ENCODE data around the gene HTR3E.

The HTR3E gene, protein sequence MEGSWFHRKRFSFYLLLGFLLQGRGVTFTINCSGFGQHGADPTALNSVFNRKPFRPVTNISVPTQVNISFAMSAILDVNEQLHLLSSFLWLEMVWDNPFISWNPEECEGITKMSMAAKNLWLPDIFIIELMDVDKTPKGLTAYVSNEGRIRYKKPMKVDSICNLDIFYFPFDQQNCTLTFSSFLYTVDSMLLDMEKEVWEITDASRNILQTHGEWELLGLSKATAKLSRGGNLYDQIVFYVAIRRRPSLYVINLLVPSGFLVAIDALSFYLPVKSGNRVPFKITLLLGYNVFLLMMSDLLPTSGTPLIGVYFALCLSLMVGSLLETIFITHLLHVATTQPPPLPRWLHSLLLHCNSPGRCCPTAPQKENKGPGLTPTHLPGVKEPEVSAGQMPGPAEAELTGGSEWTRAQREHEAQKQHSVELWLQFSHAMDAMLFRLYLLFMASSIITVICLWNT

DNA sequence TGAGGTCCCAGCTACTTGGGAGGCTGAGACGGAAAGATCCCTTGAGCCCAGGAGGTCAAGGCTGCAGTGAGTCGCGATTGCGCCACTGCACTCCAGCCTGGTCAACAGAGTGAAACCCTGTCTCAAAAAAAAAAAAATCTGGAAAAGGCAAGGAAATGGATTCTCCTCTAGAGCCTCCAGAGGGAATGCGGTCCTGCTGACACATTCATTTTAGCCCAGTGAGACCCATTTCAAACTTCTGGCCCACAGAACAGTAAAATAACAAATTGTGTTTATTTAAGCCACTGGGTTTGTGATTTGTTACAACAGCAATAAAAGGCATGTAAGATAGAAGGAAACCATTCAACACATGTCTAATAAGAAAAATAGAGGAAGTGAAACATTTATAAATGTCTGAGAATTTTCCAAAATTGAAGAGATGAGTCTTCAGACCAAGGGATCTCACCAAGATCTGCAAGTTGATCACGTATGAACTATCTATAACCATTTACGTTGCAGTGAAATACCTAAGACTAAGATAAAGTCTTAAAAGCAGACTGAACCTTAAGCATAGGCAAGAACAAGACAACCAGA is at the start of gene HTR3E:
HTR3E (plus strand) TSS at position 254 of the 573 bp plus-strand sequence. CDS start 466 bp downstream, outside the sequence.
- no peak within 1 kb of the TSS for H3K4me3 ChIP-seq (ENCODE audit: low read length)
- TF ChIP-seq, protein P1, sequence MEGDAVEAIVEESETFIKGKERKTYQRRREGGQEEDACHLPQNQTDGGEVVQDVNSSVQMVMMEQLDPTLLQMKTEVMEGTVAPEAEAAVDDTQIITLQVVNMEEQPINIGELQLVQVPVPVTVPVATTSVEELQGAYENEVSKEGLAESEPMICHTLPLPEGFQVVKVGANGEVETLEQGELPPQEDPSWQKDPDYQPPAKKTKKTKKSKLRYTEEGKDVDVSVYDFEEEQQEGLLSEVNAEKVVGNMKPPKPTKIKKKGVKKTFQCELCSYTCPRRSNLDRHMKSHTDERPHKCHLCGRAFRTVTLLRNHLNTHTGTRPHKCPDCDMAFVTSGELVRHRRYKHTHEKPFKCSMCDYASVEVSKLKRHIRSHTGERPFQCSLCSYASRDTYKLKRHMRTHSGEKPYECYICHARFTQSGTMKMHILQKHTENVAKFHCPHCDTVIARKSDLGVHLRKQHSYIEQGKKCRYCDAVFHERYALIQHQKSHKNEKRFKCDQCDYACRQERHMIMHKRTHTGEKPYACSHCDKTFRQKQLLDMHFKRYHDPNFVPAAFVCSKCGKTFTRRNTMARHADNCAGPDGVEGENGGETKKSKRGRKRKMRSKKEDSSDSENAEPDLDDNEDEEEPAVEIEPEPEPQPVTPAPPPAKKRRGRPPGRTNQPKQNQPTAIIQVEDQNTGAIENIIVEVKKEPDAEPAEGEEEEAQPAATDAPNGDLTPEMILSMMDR (conservative IDR thresholded peaks at IDR 0.05; ENCODE audit: low read depth, low read length): no peak
- DNase-seq (ENCODE audit: low read depth): no peak

DNA sequence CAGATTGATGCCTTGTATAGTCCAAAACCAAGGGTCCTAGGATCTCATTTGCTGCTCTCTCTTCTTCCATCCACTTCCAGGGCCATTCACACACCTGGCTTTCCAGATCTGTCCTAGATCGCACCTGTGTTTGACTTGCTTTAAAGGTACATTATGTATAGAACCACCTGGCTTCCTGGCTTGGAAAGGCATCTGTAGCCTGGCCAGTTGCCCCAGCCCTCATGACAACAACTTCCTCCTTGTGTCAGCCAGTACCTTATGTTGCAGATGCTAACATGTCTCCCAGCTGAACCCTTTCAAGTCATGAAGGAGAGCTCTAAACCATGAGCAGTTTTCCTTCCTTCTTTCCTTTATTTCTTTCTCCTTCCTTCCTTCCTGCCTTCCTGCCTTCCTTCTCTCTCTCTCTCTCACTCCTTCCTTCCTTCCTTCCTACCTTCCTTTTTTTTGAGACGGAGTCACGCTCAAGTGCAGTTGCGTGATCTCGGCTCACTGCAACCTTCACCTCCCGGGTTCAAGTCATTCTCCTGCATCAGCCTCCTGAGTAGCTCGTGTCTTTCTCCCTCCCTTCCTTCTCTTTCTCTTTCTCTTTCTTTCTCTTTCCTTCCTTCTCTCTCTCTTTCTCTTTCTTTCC is 46.5 kb upstream of the HTR3E start:
- TF ChIP-seq, protein P1 (conservative IDR thresholded peaks at IDR 0.05; ENCODE audit: low read depth, low read length): no peak
- no peak overlapping the region for H3K4me3 ChIP-seq (ENCODE audit: low read length)
- DNase-seq (ENCODE audit: low read depth): no peak

DNA sequence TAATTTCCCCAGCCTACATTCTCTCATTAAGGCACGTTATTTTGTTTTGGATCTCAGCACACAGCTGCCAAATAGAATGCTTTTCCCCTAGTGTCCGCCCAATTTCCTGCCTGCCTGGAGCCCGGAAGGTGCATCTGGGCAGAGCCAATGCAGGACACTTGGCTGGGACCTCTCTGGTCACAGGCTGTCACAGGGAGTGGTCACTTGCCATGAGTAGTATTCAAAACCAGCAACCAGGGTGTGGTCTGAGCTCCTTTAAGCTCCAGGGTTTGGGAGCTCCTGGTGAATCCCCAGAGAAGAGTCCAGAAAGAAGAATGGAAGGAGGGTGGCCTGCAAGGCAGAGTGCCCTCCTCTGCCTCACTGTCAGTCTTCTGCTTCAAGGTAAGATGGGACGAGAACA is 44.1 kb upstream of the HTR3E start, which contains the start of gene HTR3C:
HTR3C (plus strand) TSS at position 281 of the 400 bp plus-strand sequence; CDS start at position 315, 34 bp downstream.
- DNase-seq (ENCODE audit: low read depth): no peak
- TF ChIP-seq, protein P1 (conservative IDR thresholded peaks at IDR 0.05; ENCODE audit: low read depth, low read length): no peak
- no peak within 1 kb of the TSS for H3K4me3 ChIP-seq (ENCODE audit: low read length)

DNA sequence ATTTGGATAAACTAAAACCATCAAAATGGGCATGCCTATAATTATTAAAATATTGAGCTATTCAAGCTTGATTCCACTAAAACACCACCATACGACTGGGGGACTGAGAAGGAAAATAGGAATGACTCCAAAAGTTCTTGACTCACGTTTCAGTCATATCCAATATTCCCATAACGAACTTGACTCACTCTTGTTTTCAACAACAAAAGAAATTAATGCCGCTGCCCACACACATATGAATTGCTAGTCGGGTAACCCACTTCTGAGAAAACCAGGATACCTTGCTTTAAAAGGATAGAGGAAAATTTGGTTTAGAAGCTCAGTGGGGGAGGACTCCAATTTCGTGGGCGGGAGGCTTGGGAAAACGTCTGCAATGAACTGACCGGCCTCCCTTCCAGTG is 38.8 kb upstream of the HTR3E start:
- DNase-seq (ENCODE audit: low read depth): no peak
- TF ChIP-seq, protein P1 (conservative IDR thresholded peaks at IDR 0.05; ENCODE audit: low read depth, low read length): no peak
- no peak overlapping the region for H3K4me3 ChIP-seq (ENCODE audit: low read length)

DNA sequence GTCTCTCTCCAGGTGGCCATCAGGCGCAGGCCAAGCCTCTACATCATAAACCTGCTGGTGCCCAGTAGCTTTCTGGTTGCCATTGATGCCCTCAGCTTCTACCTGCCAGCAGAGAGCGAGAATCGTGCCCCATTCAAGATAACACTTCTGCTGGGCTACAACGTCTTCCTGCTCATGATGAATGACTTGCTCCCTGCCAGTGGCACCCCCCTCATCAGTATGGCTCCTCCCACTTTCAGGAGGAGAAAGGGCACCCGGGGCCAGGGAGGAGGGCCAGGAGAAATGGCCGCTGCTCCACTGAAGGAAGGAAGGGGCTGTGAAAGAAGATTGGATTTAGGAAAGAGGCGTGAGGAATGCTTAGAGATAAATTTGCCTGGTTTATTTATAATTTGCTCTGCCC is 37.4 kb upstream of the HTR3E start:
- H3K4me3 ChIP-seq (ENCODE audit: low read length): no peak overlapping the region
- TF ChIP-seq, protein P1 (conservative IDR thresholded peaks at IDR 0.05; ENCODE audit: low read depth, low read length): no peak
- no peak for DNase-seq (ENCODE audit: low read depth)

DNA sequence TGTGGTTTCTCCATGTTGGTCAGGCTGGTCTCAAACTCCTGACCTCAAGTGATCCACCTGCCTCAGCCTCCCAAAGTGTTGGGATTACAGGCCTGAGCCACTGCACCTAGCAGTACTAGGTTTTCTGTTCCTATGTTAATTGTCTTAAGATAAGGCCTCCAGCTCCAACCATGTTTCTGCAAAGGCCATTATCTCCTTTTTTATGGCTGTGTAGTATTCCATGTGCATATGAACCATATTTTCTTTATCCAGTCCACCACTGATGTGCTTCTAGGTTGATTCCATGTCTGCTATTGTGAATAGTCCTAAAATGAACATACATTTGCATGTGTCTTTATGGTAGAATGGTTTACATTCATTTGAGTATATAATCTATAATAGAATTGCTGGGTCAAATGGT is 34.2 kb upstream of the HTR3E start:
- DNase-seq (ENCODE audit: low read depth): no peak
- no peak overlapping the region for H3K4me3 ChIP-seq (ENCODE audit: low read length)
- TF ChIP-seq, protein P1 (conservative IDR thresholded peaks at IDR 0.05; ENCODE audit: low read depth, low read length): no peak
